GM18867 (cell line): ENCODE data around the gene AKAP9.
"Not testable (repeated sequence)": the region's sequence is repeated elsewhere in the genome, so short reads cannot be mapped to it uniquely, and the experiment has no call there.

Experiments used
- ATAC-seq: cut with Tn5 transposase; IDR thresholded peaks from one replicate; pipeline ENCODE4 v1.9.1; 2021; ENCODE audit warnings: mild to moderate bottlenecking, moderate library complexity; ENCODE audit not compliant: unreplicated experiment

Gene AKAP9

DNA sequence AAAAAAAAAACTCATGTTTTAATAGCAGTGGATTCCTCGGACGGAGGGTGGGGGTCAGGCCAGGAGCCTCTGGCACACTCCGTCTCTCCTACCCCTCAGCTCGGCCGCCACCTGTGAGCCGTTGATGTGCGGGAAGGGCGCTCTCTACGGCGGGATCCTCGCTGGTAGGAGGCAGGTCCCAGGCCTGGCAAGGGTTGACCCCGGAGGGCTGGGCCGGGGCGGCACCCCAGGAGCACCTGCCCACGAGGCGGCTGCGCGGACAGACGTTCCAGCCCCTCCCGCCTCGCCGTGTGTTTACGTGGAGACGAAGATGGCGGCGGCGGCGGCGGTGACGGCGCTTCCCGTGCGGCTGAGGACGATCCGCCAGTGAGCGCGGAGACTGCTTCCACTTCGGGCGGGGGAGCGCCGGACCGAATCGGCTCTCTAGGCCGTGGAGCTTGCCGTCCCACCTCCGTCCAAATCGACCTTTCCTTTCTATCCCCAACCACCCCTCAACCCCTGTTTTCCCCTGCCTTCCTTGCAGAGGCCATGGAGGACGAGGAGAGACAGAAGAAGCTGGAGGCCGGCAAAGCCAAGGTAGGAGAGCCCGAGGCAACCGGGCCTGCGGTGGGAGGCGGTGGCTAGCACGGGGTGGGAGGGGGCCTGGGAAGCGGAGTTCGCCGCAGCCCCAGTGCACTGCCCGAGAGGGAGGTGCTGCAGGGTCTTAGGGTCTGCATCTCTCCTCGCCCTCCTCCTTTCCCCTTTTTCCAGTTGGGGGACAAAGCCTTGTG, at the start of gene AKAP9:
Gene AKAP9 (plus strand): TSS at position 291 of the 770 bp plus-strand sequence. CDS start 238 bp downstream, at position 529.
- peak; percentile 96 for ATAC-seq

- no peak for ATAC-seq
Measured at GRCh38 chr7:91892099-91892705, 48.5 kb upstream of the AKAP9 start.

DNA sequence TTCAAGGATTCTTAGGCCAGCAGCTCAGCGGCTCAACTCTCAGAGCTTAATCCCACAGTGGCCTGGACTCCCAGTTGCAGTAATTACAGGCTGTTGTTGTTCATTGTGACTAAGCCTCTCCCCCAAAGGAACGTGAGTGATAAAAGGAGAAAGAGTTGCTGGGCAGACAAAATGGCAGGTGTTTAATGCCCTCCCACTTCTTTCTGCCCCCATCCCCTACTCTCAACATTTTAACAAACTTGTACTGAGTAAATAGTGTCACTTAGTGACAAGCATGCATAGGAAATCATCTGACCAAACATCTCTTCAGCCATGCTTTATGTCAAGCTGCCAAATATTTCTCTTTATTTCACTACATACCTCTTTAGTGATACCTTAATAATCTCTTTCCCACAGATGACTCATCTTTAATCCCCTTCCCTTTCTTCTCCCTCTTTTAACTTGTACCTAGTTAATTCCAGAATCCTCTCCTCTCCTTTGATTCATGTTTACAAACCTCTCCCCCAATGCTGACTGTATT, 47.8 kb upstream of the AKAP9 start:
- ATAC-seq = no peak

- not testable (repeated sequence) for ATAC-seq
Measured at GRCh38 chr7:91893699-91894098, 47.0 kb upstream of the AKAP9 start.

DNA sequence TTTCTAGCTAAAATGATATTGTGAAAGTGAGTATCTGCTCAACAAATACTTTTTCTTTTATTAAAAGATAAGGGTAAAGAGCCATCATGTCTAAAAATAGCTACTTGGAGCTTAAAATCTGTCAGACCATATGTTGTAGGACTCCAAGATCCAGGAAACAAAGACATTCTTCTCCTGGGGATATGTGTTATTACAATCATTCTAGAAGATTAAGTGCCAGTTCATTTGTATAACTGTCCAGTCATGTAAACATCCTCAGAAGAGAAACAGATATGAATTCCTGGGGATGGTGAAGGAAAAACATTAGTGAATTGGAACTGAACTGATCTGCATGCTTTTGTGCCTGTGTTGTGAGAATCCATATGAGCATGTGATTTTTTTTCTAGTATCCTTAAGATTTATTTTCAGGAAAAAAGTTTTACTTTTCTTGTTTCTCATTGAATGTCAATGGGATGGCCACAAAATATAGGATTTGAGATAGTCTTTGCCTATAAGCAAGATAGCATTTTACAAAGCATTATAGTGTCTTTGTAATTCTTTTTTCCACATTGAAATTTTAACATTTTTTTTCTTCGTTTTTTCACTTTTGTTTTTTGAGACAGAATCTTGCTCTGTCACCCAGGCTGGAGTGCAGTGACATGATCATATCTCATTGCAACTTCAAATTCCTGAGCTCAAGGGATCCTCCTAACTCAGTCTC, 45.7 kb upstream of the AKAP9 start:
- ATAC-seq = no peak

GRCh38 chr7:91898240-91898992, 42.2 kb upstream of the AKAP9 start:
- ATAC-seq = no peak

GRCh38 chr7:91899563-91899962, 41.1 kb upstream of the AKAP9 start:
- no peak for ATAC-seq

DNA sequence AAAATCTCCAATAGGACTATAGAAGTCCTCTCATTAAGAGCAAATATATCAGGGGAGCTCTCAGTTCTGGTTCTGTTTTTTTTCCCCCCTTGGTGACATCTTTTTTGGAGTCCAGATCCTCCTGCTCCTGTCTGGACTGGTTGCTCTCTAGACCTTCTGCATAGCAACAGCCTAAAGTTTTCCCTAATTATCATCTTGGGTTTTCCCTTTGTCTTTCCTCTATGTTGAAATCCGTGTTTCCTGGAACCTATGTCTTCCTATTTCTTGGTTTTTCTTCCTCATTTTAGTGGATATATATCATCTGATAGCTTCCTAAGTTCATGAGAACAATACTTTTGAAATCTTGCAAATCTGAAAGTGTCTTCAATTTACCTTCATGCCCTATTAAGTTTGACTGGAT, 30.5 kb upstream of the AKAP9 start:
- ATAC-seq = no peak

DNA sequence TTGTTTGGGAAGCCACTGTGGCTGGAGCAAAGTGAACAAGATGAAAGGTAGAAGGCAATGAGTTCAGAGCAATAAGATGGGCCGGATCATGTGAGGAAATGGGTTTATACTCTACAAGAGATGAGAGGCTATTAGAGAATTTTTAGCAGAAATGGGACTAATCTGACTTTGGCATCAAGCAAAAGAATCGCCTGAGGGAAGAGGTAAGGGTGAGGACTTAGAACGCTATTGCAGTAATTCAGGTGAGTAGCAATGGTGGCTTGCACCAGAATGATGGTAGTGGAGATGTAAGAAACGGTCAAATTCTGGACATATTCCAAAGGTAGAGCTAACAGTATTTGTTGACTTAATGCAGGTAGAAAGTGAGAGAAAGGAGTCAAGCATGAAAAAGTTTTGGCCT, 29.5 kb upstream of the AKAP9 start:
- no peak for ATAC-seq

- no peak for ATAC-seq
Measured at GRCh38 chr7:91912494-91912893, 28.2 kb upstream of the AKAP9 start.

DNA sequence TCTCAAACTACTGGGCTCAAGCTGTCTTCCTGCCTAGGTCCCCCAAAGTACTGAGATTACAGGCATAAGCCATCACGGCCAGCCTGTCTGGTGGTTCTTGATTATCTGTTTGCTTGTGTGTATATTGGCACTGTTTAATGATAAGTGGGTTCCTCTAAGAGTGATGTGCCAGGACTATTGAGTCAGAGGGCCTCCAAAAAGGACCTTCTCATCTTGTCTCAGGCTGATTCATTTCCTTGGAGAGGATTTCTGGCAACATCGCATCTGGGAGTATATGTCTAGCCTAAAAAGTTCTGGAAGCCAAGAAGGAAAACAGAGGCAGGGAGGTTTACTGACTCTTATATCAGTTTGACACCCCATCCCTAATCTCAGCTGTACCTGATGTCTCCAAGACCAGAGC, 27.1 kb upstream of the AKAP9 start:
- no peak for ATAC-seq

GRCh38 chr7:91915401-91916050, 25.1 kb upstream of the AKAP9 start:
- no peak for ATAC-seq

DNA sequence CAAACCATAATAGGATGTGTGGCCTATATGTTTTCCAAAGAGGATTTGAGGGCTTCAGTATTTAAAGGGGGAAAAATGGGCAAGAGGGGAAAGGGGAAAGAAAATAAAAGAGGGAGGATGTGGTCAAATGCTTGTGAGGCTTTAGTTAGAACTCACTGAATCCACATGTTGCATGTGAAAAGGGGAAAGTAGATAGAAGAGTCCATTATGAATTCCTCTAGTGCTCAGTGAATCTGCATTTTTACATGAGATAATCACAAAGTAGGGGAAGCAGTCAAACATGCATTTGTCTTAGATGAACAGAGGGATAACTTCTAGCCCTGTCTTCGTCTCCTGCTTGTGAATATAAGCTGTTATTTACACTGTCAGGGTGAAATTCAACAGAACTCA, 24.6 kb upstream of the AKAP9 start:
- ATAC-seq = no peak

- no peak for ATAC-seq
Measured at GRCh38 chr7:91918356-91918755, 22.3 kb upstream of the AKAP9 start.

GRCh38 chr7:91922857-91923256, 17.8 kb upstream of the AKAP9 start:
- no peak for ATAC-seq

DNA sequence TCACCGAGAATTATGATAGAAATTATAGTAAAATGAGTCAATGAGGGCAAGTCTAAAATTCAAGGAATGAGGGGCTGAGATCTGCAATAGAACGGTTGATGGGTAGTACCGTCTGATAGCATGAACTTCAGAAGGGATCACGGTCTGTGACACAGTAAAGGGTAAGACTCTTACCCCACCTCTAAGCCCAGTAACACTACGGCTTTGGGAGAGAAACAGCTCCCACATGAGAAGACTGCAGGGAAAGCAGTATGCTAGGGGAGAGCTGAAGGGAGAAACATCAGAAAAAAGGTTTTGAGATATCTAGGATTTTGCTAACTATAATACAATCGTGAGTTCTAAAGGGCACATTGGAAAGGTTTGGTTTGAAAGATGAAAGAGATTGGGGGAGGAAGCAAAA, 12.8 kb upstream of the AKAP9 start:
- no peak for ATAC-seq

GRCh38 chr7:91929463-91929862, 11.2 kb upstream of the AKAP9 start:
- ATAC-seq = peak; percentile 96

- ATAC-seq = no peak
Measured at GRCh38 chr7:91940171-91940570, 491 bp upstream of the AKAP9 start.

DNA sequence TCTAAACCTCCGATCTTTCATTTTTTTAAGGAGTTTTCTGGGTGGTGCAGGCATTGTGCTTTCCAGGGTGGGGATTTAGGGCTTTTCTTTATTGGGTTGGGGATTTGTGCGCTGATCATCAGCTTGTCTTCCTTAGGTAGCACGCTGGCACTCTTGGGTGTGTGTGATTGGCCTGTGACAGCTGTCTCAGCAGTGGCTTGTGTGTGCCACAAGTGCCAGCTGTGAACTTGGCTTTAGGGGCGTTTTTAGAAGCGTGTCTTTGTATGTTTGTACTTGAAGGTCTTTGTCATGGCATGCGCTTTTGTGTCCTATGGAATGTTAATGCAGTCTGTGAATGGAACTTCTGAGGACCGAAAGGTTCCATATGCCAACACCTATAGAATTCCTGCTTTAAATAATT, 788 bp downstream of the AKAP9 start:
- peak; percentile 35 for ATAC-seq

- no peak for ATAC-seq
Measured at GRCh38 chr7:91942312-91942711, 1.6 kb downstream of the AKAP9 start.

DNA sequence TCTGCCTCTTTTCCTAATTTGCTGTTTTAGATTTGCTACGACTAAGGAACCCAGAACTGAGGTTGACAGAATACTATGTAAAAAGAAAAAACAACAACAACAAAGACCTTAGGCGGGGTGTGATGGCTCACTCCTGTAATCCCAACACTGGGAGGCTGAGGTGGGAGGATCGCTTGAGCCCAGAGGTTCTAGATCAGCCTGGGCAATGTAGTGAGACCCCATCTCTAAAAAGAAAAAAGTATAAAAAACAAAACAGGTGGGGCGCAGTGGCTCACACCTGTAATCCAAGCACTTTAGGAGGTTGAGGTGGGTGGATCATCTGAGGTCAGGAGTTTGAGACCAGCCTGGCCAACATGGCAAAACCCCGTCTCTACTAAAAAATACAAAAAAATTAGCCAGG, 4.3 kb downstream of the AKAP9 start:
- not testable (repeated sequence) for ATAC-seq
